ENCODE results near the gene RAPGEF1.

- TF ChIP-seq, protein P1, sequence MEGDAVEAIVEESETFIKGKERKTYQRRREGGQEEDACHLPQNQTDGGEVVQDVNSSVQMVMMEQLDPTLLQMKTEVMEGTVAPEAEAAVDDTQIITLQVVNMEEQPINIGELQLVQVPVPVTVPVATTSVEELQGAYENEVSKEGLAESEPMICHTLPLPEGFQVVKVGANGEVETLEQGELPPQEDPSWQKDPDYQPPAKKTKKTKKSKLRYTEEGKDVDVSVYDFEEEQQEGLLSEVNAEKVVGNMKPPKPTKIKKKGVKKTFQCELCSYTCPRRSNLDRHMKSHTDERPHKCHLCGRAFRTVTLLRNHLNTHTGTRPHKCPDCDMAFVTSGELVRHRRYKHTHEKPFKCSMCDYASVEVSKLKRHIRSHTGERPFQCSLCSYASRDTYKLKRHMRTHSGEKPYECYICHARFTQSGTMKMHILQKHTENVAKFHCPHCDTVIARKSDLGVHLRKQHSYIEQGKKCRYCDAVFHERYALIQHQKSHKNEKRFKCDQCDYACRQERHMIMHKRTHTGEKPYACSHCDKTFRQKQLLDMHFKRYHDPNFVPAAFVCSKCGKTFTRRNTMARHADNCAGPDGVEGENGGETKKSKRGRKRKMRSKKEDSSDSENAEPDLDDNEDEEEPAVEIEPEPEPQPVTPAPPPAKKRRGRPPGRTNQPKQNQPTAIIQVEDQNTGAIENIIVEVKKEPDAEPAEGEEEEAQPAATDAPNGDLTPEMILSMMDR (IDR thresholded peaks at IDR 0.05) = no peak
- TF ChIP-seq EZH2 (IDR thresholded peaks at IDR 0.05) = no peak
- TF ChIP-seq EZH2phosphoT487 (IDR thresholded peaks at IDR 0.05) = no peak
Measured at GRCh38 chr9:131675437-131676022, 64.3 kb downstream of the RAPGEF1 start.
